Esophagus squamous epithelium (tissue), 4 donors: ENCODE results near the gene KIR3DL1.
"Not testable (repeated sequence)": the region's sequence is repeated elsewhere in the genome, so short reads cannot be mapped to it uniquely, and the experiment has no call there.

ENCODE experiments used
- CTCF ChIP-seq, 6 experiments: fragments of 450-650 bp in 4 of 6; fragments of 200-600 bp in 2 of 6; sonication (generic) in 2 of 6; IDR thresholded peaks; one replicate each; pipeline ENCODE4 v1.5.1; 2016 to 2019; ENCODE audit warnings: antibody characterized with exemption in 6 of 6, mild to moderate bottlenecking in 4 of 6, moderate library complexity in 4 of 6
- POLR2A ChIP-seq, 4 donors: fragments of 450-650 bp; IDR thresholded peaks; one replicate each; pipeline ENCODE4 v1.6.1; 2017; ENCODE audit warnings: antibody characterized with exemption in 4 of 4, mild to moderate bottlenecking in 4 of 4, moderate library complexity in 3 of 4

GRCh38 chr19:54843171-54843570 lies 26.9 kb downstream of the KIR3DL1 start:
- TF ChIP-seq POLR2A, CTCF (IDR thresholded peaks at IDR 0.05): not testable (repeated sequence)
